HepG2 (cell line): ENCODE measurements around the gene FAM131A. TPM values are rescaled to one million over a fixed set of nuclear protein-coding genes. Genes with fewer than 3 reads are reported as not detected.

Source experiments
- ATAC-seq: fragments of 200-7000 bp; cut with Tn5 transposase; 3 replicates; pipeline ENCODE4 v1.9.1; 2020; ENCODE audit warnings: mild to moderate bottlenecking, moderate library complexity
- BruUV-seq: library from RNA; stranded (reverse); fragments of 400-500 nt; replicated peaks from 2 replicates; lab custom pipeline; 2021; lab: Mats Ljungman, UMichigan
- CTCF ChIA-PET: fragments of 300-600 bp; formaldehyde crosslinking; extraction: SDS; loops from one replicate; lab custom pipeline; 2021; ENCODE audit warnings: low total read pairs, inconsistent platforms, low intra/inter-chr PET ratio; lab: Yijun Ruan, JAX
- POLR2A ChIA-PET: fragments of 350-600 bp; sonication (Branson Sonifier 250); formaldehyde crosslinking; loops from one replicate; lab custom pipeline; 2020; ENCODE audit warnings: antibody characterized with exemption, inconsistent platforms; lab: Yijun Ruan, JAX
- DNase-seq: peaks from one replicate; pipeline ENCODE4 v3.0.0-alpha.2; 2015; ENCODE audit warnings: low spot score
- FAIRE-seq: peaks from 3 replicates; lab custom pipeline; 2011; peaks lifted over from hg19 to GRCh38; lab: Jason Lieb, UNC
- H2AFZ ChIP-seq: one replicate; pipeline ENCODE4 v1.6.1; 2011; ENCODE audit warnings: low read length, inconsistent platforms
- H3K27ac ChIP-seq: fragments of 300-600 bp; 3 replicates; pipeline ENCODE4 v1.8.0; 2011; ENCODE audit warnings: mixed run types, mild to moderate bottlenecking, mixed read lengths, low read length, inconsistent platforms; ENCODE audit not compliant: insufficient read depth; ENCODE audit errors: extremely low read length
- H3K27me3 ChIP-seq, 2 experiments: fragments of 200-600 bp in 1 of 2; 2 replicates in 1 of 2; 3 replicates in 1 of 2; pipeline versions ENCODE4 v1.6.0 to v1.8.0; 2011; ENCODE audit warnings: low read length in 2 of 2, mild to moderate bottlenecking in 2 of 2, moderate library complexity in 2 of 2, inconsistent platforms in 1 of 2; ENCODE audit not compliant: insufficient read depth in 2 of 2, control insufficient read depth in 1 of 2
- H3K36me3 ChIP-seq, 2 experiments: fragments of 200-600 bp in 1 of 2; replicated peaks in 1 of 2; 2 replicates in 1 of 2; 3 replicates in 1 of 2; pipeline versions ENCODE4 v1.5.1 to v1.8.0; 2011; ENCODE audit warnings: low read length in 2 of 2, inconsistent platforms in 1 of 2; ENCODE audit not compliant: insufficient read depth in 2 of 2, control insufficient read depth in 1 of 2
- H3K4me1 ChIP-seq: 2 replicates; pipeline ENCODE4 v1.5.1; 2012; ENCODE audit warnings: low read length, inconsistent platforms; ENCODE audit not compliant: insufficient read depth
- H3K4me2 ChIP-seq: 2 replicates; pipeline ENCODE4 v1.6.0; 2011; ENCODE audit warnings: low read depth, low read length, inconsistent platforms
- H3K4me3 ChIP-seq, 3 experiments: fragments of 200-600 bp in 1 of 3; sonication (generic), shearing (Covaris generic) in 1 of 3; replicated peaks in 1 of 3; 2 replicates each; pipeline ENCODE4 v1.5.1; 2011 to 2016; ENCODE audit warnings: low read length in 3 of 3, inconsistent platforms in 2 of 3, low read depth in 2 of 3, mild to moderate bottlenecking in 2 of 3, control low read depth in 1 of 3, mixed read lengths in 1 of 3; ENCODE audit not compliant: insufficient read depth in 1 of 3
- H3K79me2 ChIP-seq: one replicate; pipeline ENCODE4 v1.6.1; 2011; ENCODE audit warnings: low read length, inconsistent platforms; ENCODE audit not compliant: insufficient read depth
- H3K9ac ChIP-seq: 2 replicates; pipeline ENCODE4 v1.6.0; 2011; ENCODE audit warnings: mild to moderate bottlenecking, low read depth, low read length, inconsistent platforms; ENCODE audit not compliant: insufficient read depth
- H3K9me3 ChIP-seq: 2 replicates; pipeline ENCODE4 v1.5.1; 2012; ENCODE audit warnings: mild to moderate bottlenecking, low read length
- H4K20me1 ChIP-seq: 2 replicates; pipeline ENCODE4 v1.6.0; 2011; ENCODE audit warnings: inconsistent platforms, mild to moderate bottlenecking, low read length, moderate library complexity; ENCODE audit not compliant: insufficient read depth
- FOSL1 ChIP-seq: sonication (generic); formaldehyde crosslinking; IDR thresholded peaks from 2 replicates; pipeline ENCODE4 v1.9.0; 2021; ENCODE audit warnings: missing genetic modification reagents, borderline replicate concordance
- HNRNPUL1 ChIP-seq: fragments of 200-400 bp; formaldehyde crosslinking; IDR thresholded peaks from 2 replicates; pipeline ENCODE4 v1.6.1; 2017; ENCODE audit warnings: low read depth, mild to moderate bottlenecking, low read length, moderate library complexity
- SRSF4 ChIP-seq: fragments of 200-400 bp; formaldehyde crosslinking; IDR thresholded peaks from one replicate; pipeline ENCODE4 v1.6.1; 2018; ENCODE audit warnings: mild to moderate bottlenecking, low read depth, low read length, moderate library complexity; ENCODE audit not compliant: poor library complexity, severe bottlenecking
- ZNF780A ChIP-seq: sonication (generic); formaldehyde crosslinking; IDR thresholded peaks from 2 replicates; pipeline ENCODE4 v1.8.0; 2022; ENCODE audit warnings: mild to moderate bottlenecking, missing genetic modification reagents, moderate library complexity
- WGBS: methylation state at CpG from one replicate; pipeline ENCODE4 v1.1.6; 2017; ENCODE audit warnings: low lambda C conversion rate; 5-methylcytosine and 5-hydroxymethylcytosine counted together
- in situ Hi-C: cut with HindIII; loops from 2 replicates; pipeline ENCODE4 v1.10.0; 2017; ENCODE audit warnings: low pct_unique_long_range_greater_than_20kb; ENCODE audit not compliant: extremely low pct_ligation_motif_present
- intact Hi-C: fragments of 100-400 bp; cut with micrococcal nuclease; formaldehyde crosslinking; loops from one replicate; pipeline ENCODE4 v1.10.0; 2022; ENCODE audit not compliant: unreplicated experiment
- polyA plus RNA-seq, 8 experiments: library from polyadenylated mRNA; depleted of rRNA in 3 of 8; stranded (reverse) in 7 of 8; unstranded in 1 of 8; fragments of >200 nt; fragmentation: Illumina TruSeq in 4 of 8; extraction: Trizol in 4 of 8; gene quantifications; 2 replicates each; pipeline versions ENCODE4 v1.2.1 to v1.2.3, GENCODE V29; 2011 to 2016; ENCODE audit warnings: low read depth in 4 of 8, missing spikeins in 1 of 8, mixed read lengths in 1 of 8; ENCODE audit not compliant: insufficient read depth in 1 of 8
- total RNA-seq, 5 experiments: library from RNA; depleted of rRNA; stranded (reverse); fragments of >200 nt; fragmentation: Illumina TruSeq; extraction: Trizol; gene quantifications; 2 replicates each; pipeline ENCODE4 v1.2.3, GENCODE V29; 2016; ENCODE audit warnings: low read depth in 1 of 5
- TF ChIP-seq, protein P1 (sequence below): sonication (generic); formaldehyde crosslinking; IDR thresholded peaks from 2 replicates; pipeline ENCODE4 v1.8.0; 2023; ENCODE audit warnings: mild to moderate bottlenecking, missing genetic modification reagents
- TF ChIP-seq, protein P2 (sequence below): sonication (generic); formaldehyde crosslinking; IDR thresholded peaks from 2 replicates; pipeline ENCODE4 v1.8.1; 2023; ENCODE audit warnings: mild to moderate bottlenecking, missing genetic modification reagents
- TF ChIP-seq, protein P3 (sequence below): sonication (generic); formaldehyde crosslinking; IDR thresholded peaks from 2 replicates; pipeline ENCODE4 v1.5.0; 2020; ENCODE audit warnings: mild to moderate bottlenecking, missing genetic modification reagents

FAM131A gene
- total and polyA plus RNA-seq, 2 of the 13 experiments (the other 11 are each of a cell fraction or from before 2014, with no cell fraction given) = 9.2 to 9.3 TPM

DNA sequence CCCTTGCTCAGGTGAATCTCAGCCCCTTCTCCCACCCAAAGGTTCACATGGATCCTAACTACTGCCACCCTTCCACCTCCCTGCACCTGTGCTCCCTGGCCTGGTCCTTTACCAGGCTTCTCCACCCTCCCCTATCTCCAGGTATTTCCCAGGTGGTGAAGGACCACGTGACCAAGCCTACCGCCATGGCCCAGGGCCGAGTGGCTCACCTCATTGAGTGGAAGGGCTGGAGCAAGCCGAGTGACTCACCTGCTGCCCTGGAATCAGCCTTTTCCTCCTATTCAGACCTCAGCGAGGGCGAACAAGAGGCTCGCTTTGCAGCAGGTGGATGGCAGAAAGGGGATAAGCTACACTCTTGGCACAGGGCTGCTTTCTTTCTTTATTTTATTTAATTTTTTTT is 4.5 kb downstream of the FAM131A start:
- Histone ChIP-seq H3K4me2 (no peak overlapping the region), H3K36me3 (peaks cover 4 to 16% of the 10 kb centered on the region in 2 experiments; a peak in 4 of 5 replicates), H4K20me1 (no peaks in the 10 kb centered on the region), H3K27me3 (no peaks in the 10 kb centered on the region), H3K4me1 (peaks cover 22% of the 10 kb centered on the region), H3K4me3 (no peak overlapping the region), H3K9me3 (no peaks in the 10 kb centered on the region), H3K27ac (no peak overlapping the region), H3K9ac (no peak overlapping the region), H2AFZ (no peak overlapping the region), H3K79me2 (peaks cover 8% of the 10 kb centered on the region)
- intact Hi-C loops = no loop called here
- FAIRE-seq (no peak), DNase-seq (no peak), ATAC-seq (no peak)
- ChIA-PET CTCF (no interaction called here), POLR2A (no interaction called here)
- in situ Hi-C loops = no loop called here
- WGBS = 88% methylated on average over 7 of the region's 7 CpGs
- BruUV-seq = no TSS peak
- no peak for TF ChIP-seq SRSF4
- no peak for TF ChIP-seq ZNF780A (CRISPR knock-in tag)
- no peak for TF ChIP-seq HNRNPUL1
- TF ChIP-seq, protein P1, sequence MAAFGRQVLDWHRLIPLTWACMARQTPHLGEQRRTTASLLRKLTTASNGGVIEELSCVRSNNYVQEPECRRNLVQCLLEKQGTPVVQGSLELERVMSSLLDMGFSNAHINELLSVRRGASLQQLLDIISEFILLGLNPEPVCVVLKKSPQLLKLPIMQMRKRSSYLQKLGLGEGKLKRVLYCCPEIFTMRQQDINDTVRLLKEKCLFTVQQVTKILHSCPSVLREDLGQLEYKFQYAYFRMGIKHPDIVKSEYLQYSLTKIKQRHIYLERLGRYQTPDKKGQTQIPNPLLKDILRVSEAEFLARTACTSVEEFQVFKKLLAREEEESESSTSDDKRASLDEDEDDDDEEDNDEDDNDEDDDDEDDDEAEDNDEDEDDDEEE (CRISPR knock-in tag) = no peak
- TF ChIP-seq FOSL1 = no peak
- TF ChIP-seq, protein P2, sequence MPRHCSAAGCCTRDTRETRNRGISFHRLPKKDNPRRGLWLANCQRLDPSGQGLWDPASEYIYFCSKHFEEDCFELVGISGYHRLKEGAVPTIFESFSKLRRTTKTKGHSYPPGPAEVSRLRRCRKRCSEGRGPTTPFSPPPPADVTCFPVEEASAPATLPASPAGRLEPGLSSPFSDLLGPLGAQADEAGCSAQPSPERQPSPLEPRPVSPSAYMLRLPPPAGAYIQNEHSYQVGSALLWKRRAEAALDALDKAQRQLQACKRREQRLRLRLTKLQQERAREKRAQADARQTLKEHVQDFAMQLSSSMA = no peak
- TF ChIP-seq, protein P3, sequence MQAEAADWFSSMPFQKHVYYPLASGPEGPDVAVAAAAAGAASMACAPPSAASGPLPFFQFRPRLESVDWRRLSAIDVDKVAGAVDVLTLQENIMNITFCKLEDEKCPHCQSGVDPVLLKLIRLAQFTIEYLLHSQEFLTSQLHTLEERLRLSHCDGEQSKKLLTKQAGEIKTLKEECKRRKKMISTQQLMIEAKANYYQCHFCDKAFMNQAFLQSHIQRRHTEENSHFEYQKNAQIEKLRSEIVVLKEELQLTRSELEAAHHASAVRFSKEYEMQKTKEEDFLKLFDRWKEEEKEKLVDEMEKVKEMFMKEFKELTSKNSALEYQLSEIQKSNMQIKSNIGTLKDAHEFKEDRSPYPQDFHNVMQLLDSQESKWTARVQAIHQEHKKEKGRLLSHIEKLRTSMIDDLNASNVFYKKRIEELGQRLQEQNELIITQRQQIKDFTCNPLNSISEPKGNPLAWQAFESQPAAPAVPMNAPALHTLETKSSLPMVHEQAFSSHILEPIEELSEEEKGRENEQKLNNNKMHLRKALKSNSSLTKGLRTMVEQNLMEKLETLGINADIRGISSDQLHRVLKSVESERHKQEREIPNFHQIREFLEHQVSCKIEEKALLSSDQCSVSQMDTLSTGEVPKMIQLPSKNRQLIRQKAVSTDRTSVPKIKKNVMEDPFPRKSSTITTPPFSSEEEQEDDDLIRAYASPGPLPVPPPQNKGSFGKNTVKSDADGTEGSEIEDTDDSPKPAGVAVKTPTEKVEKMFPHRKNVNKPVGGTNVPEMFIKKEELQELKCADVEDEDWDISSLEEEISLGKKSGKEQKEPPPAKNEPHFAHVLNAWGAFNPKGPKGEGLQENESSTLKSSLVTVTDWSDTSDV (CRISPR knock-in tag) = no peak
